ENCODE measurements around the gene TBC1D10A. TPM values are rescaled to one million over a fixed set of nuclear protein-coding genes. Genes with fewer than 3 reads are reported as not detected.

Gene TBC1D10A
- total RNA-seq, 2 donors from 2014 or later, result 12.1 to 13.7 TPM

DNA sequence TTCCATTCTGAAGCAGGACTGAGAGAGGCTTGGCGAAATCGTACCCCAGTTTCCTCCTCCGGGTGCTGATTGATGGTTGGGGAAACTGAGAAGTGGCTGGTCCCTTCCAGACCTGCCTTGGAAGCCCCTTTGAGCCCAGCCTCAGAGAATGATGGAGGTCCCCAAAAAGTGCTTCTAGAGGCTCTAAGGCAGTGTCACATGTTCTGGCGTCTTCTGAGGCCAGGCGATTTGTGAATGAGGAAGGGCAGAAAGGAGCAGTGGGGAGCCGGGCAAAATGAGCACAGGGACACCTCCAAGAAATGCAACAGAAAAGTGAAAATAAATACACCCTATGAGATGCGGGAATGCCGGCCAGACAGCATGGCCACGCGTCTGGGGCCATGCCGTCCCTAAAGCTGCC, 79.2 kb downstream of the TBC1D10A start:
- no peak overlapping the region for H3K27ac Mint-ChIP-seq
- H3K4me3 Mint-ChIP-seq, result peak overlapping the region; percentile 71
- Histone ChIP-seq H3K4me1 (ENCODE audit: control insufficient read depth, insufficient read depth, low read length) (no peaks in the 10 kb centered on the region), H3K27ac (ENCODE audit: low read depth, low read length) (no peak overlapping the region), H3K27me3 (ENCODE audit: control insufficient read depth, insufficient read depth, low read length, poor library complexity, severe bottlenecking) (peaks cover 38% of the 10 kb centered on the region), H3K9me3 (ENCODE audit: control insufficient read depth, low read length) (no peaks in the 10 kb centered on the region), H3K9ac (ENCODE audit: extremely low read depth, low read length, poor library complexity, severe bottlenecking) (no peak overlapping the region), H3K4me3 (ENCODE audit: low read length) (no peak overlapping the region), H3K36me3 (ENCODE audit: control insufficient read depth, insufficient read depth, low read length) (no peaks in the 10 kb centered on the region)
- H3K4me1 Mint-ChIP-seq, result peaks cover 5% of the 10 kb centered on the region
- H3K27me3 Mint-ChIP-seq (ENCODE audit: insufficient read depth), result peaks cover 43% of the 10 kb centered on the region
- H3K9me3 Mint-ChIP-seq, result no peaks in the 10 kb centered on the region
- WGBS, 2 experiments (ENCODE audit: insufficient coverage in 1 of 2, insufficient read length in 1 of 2), result 91 to 96% methylated on average over 10 to 11 of the region's 11 CpGs
- no peak for DNase-seq
- TF ChIP-seq, protein P1, sequence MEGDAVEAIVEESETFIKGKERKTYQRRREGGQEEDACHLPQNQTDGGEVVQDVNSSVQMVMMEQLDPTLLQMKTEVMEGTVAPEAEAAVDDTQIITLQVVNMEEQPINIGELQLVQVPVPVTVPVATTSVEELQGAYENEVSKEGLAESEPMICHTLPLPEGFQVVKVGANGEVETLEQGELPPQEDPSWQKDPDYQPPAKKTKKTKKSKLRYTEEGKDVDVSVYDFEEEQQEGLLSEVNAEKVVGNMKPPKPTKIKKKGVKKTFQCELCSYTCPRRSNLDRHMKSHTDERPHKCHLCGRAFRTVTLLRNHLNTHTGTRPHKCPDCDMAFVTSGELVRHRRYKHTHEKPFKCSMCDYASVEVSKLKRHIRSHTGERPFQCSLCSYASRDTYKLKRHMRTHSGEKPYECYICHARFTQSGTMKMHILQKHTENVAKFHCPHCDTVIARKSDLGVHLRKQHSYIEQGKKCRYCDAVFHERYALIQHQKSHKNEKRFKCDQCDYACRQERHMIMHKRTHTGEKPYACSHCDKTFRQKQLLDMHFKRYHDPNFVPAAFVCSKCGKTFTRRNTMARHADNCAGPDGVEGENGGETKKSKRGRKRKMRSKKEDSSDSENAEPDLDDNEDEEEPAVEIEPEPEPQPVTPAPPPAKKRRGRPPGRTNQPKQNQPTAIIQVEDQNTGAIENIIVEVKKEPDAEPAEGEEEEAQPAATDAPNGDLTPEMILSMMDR (conservative IDR thresholded peaks at IDR 0.05), result no peak
- no peaks in the 10 kb centered on the region for H3K36me3 Mint-ChIP-seq (ENCODE audit: low read depth)

DNA sequence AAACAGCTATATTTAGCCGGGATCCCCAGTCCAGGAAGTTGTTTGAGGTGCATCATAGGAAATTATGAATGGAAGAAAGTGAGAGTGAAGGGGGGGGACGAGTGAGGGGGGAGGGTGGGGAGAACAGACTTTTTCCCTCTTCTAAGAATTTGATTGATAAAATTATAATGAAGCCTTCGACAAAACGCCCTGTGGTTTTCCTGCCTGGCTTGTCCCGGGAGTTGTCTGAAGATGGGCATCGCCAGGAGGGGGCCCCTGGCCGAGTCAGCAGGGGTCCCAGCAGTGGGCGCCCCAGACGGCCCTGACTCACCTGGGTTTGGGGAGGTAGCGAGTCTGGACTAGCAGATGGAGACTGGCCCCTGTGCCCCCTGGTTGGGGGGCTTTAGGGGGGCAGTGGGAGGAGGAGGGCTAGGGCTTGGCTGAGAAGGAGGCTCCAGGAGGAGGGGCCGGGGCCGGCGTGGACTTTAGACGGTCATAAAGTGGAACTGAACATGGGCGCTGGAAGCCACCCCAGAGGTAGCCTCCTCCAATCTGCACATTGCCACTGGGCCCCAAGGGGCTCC, 79.8 kb downstream of the TBC1D10A start:
- Mint-ChIP-seq H3K27ac (no peak overlapping the region), H3K9me3 (no peaks in the 10 kb centered on the region), H3K4me1 (peaks cover 5% of the 10 kb centered on the region), H3K36me3 (ENCODE audit: low read depth) (no peaks in the 10 kb centered on the region), H3K27me3 (ENCODE audit: insufficient read depth) (peaks cover 43% of the 10 kb centered on the region), H3K4me3 (peak overlapping the region; percentile 71)
- Histone ChIP-seq H3K27me3 (ENCODE audit: control insufficient read depth, insufficient read depth, low read length, poor library complexity, severe bottlenecking) (peaks cover 38% of the 10 kb centered on the region), H3K9me3 (ENCODE audit: control insufficient read depth, low read length) (no peaks in the 10 kb centered on the region), H3K4me3 (ENCODE audit: low read length) (peak overlapping the region; percentile 78), H3K36me3 (ENCODE audit: control insufficient read depth, insufficient read depth, low read length) (no peaks in the 10 kb centered on the region), H3K27ac (ENCODE audit: low read depth, low read length) (no peak overlapping the region), H3K9ac (ENCODE audit: extremely low read depth, low read length, poor library complexity, severe bottlenecking) (no peak overlapping the region), H3K4me1 (ENCODE audit: control insufficient read depth, insufficient read depth, low read length) (no peaks in the 10 kb centered on the region)
- TF ChIP-seq, protein P1 (conservative IDR thresholded peaks at IDR 0.05), result no peak
- DNase-seq, result peak; percentile 48
- 45 to 59% methylated on average over 6 to 15 of the region's 15 CpGs for WGBS, 2 experiments (ENCODE audit: insufficient coverage in 1 of 2, insufficient read length in 1 of 2)

DNA sequence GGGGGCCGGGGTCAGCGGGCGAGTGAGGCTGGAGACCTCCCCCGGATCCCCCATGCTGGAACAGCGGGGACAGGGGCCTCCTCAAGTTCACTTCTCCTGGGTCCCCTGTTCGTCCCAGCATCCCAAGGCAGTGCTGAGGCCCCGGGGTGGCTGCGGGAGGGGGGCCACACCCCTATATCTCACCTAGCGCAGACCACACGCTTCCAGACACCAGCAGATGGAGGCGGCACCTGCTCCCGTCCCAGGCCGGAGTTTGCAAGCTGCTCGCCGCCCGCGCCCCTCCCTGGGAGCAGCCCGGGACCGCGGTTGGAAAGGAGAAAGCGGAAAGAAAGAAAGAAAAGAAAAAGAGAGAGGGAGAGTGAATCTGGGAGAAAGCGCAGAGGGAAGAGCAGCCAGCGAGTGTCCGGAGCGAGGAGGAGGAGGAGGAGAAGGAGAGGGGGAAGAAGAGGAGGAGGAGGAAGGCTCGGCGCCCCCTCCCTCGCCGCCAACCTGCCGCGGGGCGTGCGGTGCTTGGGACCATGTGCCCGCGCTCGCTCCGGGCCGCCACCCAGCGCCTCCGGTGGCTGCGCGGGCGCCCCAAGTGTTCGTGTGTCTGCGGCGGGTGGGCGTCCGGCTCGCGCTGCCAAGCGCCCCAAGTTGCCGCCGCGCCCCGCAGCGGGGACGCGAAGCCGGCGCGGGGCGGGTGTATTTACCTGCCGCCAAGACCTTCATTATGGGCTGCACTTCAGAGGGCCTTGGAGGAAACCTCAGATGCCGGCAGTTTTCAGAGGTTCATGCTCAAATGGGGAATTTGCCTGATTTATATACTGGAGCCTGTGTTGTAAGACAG, 80.5 kb downstream of the TBC1D10A start, which contains the start of gene LIF:
Gene LIF (minus strand): TSS at position 775 of the 829 bp plus-strand sequence. CDS start 64 bp downstream, at position 711.
- H3K27me3 Mint-ChIP-seq (ENCODE audit: insufficient read depth), result peaks cover 43% of the 10 kb centered on the region
- peak within 1 kb of the TSS; percentile 71 for H3K4me3 Mint-ChIP-seq
- peak; percentile 82 for DNase-seq
- H3K27ac Mint-ChIP-seq, result no peak within 1 kb of the TSS
- Histone ChIP-seq H3K36me3 (ENCODE audit: control insufficient read depth, insufficient read depth, low read length) (no peaks in the 10 kb centered on the region), H3K4me1 (ENCODE audit: control insufficient read depth, insufficient read depth, low read length) (no peaks in the 10 kb centered on the region), H3K9ac (ENCODE audit: extremely low read depth, low read length, poor library complexity, severe bottlenecking) (peak within 1 kb of the TSS; percentile 20), H3K27me3 (ENCODE audit: control insufficient read depth, insufficient read depth, low read length, poor library complexity, severe bottlenecking) (peaks cover 38% of the 10 kb centered on the region), H3K4me3 (ENCODE audit: low read length) (peak within 1 kb of the TSS; percentile 78), H3K27ac (ENCODE audit: low read depth, low read length) (no peak within 1 kb of the TSS), H3K9me3 (ENCODE audit: control insufficient read depth, low read length) (no peaks in the 10 kb centered on the region)
- peaks cover 5% of the 10 kb centered on the region for H3K4me1 Mint-ChIP-seq
- TF ChIP-seq, protein P1 (conservative IDR thresholded peaks at IDR 0.05), result peak; percentile 39
- 1% methylated on average over 26 to 64 of the region's 64 CpGs for WGBS, 2 experiments (ENCODE audit: insufficient coverage in 1 of 2, insufficient read length in 1 of 2)
- H3K9me3 Mint-ChIP-seq, result no peaks in the 10 kb centered on the region
- no peaks in the 10 kb centered on the region for H3K36me3 Mint-ChIP-seq (ENCODE audit: low read depth)
